ENCODE measurements around the gene ADA. TPM values are rescaled to one million over a fixed set of nuclear protein-coding genes. Genes with fewer than 3 reads are reported as not detected.
"Not testable (repeated sequence)": the region's sequence is repeated elsewhere in the genome, so short reads cannot be mapped to it uniquely, and the experiment has no call there.

Gene ADA
- polyA plus RNA-seq, 1 donor, result 7.3 TPM

DNA sequence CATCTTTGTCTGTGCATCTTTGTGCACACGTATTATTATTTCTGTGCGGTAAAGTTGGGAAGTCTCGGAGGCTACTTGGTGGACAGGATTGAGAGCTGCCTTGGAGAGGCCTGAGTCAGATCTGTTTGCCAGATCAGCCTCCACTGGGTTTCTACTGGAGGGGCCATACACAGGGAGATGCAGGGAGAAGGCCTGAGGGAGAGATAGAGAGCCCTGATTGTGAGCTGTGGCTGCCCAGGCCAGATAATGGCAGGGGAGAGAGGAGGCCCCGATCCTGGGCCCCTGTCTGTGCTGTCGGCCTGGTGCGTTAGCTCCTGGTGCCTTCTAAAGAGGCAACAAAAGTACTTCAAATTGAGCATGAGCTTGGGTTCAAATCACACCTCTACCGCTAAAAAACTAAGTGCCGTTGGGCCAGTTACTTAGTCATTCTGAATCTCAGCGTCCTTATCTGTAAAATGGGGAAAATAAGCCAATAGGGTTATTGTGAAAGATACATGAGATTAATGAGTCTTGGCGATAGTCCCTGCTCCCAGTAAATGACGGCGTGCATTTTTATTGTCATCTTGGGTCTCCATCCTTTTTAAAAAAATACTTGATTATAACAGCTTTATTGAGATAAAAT, 27.6 kb upstream of the ADA start:
- 90% methylated on average over 2 of the region's 12 CpGs for WGBS (ENCODE audit: insufficient coverage, low lambda C conversion rate)
- no peaks in the 10 kb centered on the region for H3K9me3 ChIP-seq (ENCODE audit: control insufficient read depth, low read depth, low read length)
- DNase-seq, result no peak
- H3K27ac ChIP-seq (ENCODE audit: low read length), result no peak overlapping the region
- H3K4me3 ChIP-seq (ENCODE audit: low read length), result no peak overlapping the region
- no peaks in the 10 kb centered on the region for H3K36me3 ChIP-seq (ENCODE audit: control insufficient read depth, insufficient read depth, low read length)
- peaks cover 3% of the 10 kb centered on the region for H3K4me1 ChIP-seq (ENCODE audit: control insufficient read depth, insufficient read depth, low read length)
- H3K27me3 ChIP-seq (ENCODE audit: control insufficient read depth, insufficient read depth, low read length), result no peaks in the 10 kb centered on the region

DNA sequence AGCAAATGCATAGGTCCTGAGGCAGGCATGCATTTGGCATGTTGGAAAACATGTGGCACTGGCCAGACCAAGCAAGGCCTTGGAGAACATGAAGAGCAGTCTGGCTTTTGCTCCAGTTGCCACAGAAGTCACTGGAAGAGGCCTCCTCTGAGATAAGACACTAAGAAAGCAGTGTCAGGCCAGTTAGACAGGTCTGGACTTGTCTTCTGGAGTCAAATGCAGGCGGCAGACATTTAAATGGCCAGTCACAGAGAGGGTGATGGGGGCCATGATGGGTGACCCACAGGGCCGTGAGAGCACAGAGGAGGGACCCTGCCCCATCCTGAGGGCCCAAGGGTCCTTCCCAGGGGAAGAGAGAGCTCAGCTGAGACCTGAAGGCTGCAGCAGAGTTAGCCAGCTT, 26.7 kb upstream of the ADA start:
- Histone ChIP-seq H3K36me3 (ENCODE audit: control insufficient read depth, insufficient read depth, low read length) (no peaks in the 10 kb centered on the region), H3K27ac (ENCODE audit: low read length) (no peak overlapping the region)
- WGBS (ENCODE audit: insufficient coverage, low lambda C conversion rate), result no CpG with 5 or more reads among the region's 2 CpGs

GRCh38 chr20:44672318-44672902, 20.9 kb upstream of the ADA start:
- not testable (repeated sequence) for H3K9me3 ChIP-seq (ENCODE audit: control insufficient read depth, low read depth, low read length); DNase-seq; H3K36me3 ChIP-seq (ENCODE audit: control insufficient read depth, insufficient read depth, low read length); H3K4me1 ChIP-seq (ENCODE audit: control insufficient read depth, insufficient read depth, low read length); H3K4me3 ChIP-seq (ENCODE audit: low read length); H3K27me3 ChIP-seq (ENCODE audit: control insufficient read depth, insufficient read depth, low read length); H3K27ac ChIP-seq (ENCODE audit: low read length)
- WGBS (ENCODE audit: insufficient coverage, low lambda C conversion rate), result 60% methylated on average over 2 of the region's 23 CpGs

More for the DNA sequence above, 26.7 kb upstream of the ADA start:
- Histone ChIP-seq H3K9me3 (ENCODE audit: control insufficient read depth, low read depth, low read length) (no peaks in the 10 kb centered on the region), H3K4me1 (ENCODE audit: control insufficient read depth, insufficient read depth, low read length) (no peaks in the 10 kb centered on the region), H3K4me3 (ENCODE audit: low read length) (no peak overlapping the region), H3K27me3 (ENCODE audit: control insufficient read depth, insufficient read depth, low read length) (no peaks in the 10 kb centered on the region)
- no peak for DNase-seq

- not testable (repeated sequence) for H3K9me3 ChIP-seq (ENCODE audit: control insufficient read depth, low read depth, low read length); H3K36me3 ChIP-seq (ENCODE audit: control insufficient read depth, insufficient read depth, low read length); DNase-seq; H3K27me3 ChIP-seq (ENCODE audit: control insufficient read depth, insufficient read depth, low read length); H3K4me1 ChIP-seq (ENCODE audit: control insufficient read depth, insufficient read depth, low read length); H3K27ac ChIP-seq (ENCODE audit: low read length); H3K4me3 ChIP-seq (ENCODE audit: low read length)
- 60% methylated on average over 1 of the region's 7 CpGs for WGBS (ENCODE audit: insufficient coverage, low lambda C conversion rate)
Measured at GRCh38 chr20:44671541-44671940, 20.0 kb upstream of the ADA start.

DNA sequence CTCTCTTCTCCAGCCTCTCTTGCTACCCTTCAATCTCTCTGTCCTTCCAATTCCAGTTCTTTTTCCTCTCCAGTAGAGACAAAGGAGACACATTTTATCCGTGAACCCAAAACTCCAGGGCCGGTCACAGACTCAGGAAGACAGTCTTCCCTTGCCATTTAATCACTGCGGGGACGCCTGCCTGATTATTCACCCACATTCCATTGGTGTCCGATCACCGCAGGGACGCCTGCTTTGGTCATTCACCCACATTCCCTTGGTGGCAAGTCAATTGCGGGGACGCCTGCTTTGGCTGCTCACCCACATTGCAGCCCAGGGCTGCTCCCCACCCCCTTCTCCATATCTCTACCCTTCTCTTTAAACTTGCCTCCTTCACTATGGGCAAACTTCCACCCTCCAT, 19.4 kb upstream of the ADA start:
- 85% methylated on average over 4 of the region's 9 CpGs for WGBS (ENCODE audit: insufficient coverage, low lambda C conversion rate)
- not testable (repeated sequence) for H3K27ac ChIP-seq (ENCODE audit: low read length); DNase-seq; H3K36me3 ChIP-seq (ENCODE audit: control insufficient read depth, insufficient read depth, low read length); H3K4me3 ChIP-seq (ENCODE audit: low read length); H3K4me1 ChIP-seq (ENCODE audit: control insufficient read depth, insufficient read depth, low read length); H3K9me3 ChIP-seq (ENCODE audit: control insufficient read depth, low read depth, low read length); H3K27me3 ChIP-seq (ENCODE audit: control insufficient read depth, insufficient read depth, low read length)

DNA sequence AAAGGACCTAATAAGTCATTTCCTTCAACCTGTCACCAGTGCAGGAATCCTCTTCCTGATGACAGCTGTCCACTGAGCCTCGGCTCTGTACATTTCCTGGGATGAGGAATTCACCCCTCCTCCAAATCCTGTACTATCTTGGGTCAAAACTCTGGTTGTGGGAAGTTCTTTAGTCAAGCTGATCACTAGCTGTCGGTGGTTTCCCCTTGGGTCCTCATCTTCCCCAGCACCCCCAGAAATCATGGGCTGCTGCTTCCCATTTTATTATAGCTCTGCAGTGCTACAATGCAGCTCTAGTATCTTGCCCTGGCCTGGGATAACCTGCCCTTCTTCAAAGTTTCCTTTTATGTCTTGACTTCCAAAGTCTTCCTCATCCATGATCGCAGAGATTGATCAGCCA, 14.6 kb upstream of the ADA start:
- WGBS (ENCODE audit: insufficient coverage, low lambda C conversion rate), result 100% methylated on average over 1 of the region's 3 CpGs
- Histone ChIP-seq H3K27ac (ENCODE audit: low read length) (no peak overlapping the region), H3K4me1 (ENCODE audit: control insufficient read depth, insufficient read depth, low read length) (no peaks in the 10 kb centered on the region), H3K36me3 (ENCODE audit: control insufficient read depth, insufficient read depth, low read length) (no peaks in the 10 kb centered on the region), H3K9me3 (ENCODE audit: control insufficient read depth, low read depth, low read length) (no peaks in the 10 kb centered on the region), H3K4me3 (ENCODE audit: low read length) (no peak overlapping the region), H3K27me3 (ENCODE audit: control insufficient read depth, insufficient read depth, low read length) (no peaks in the 10 kb centered on the region)
- no peak for DNase-seq

DNA sequence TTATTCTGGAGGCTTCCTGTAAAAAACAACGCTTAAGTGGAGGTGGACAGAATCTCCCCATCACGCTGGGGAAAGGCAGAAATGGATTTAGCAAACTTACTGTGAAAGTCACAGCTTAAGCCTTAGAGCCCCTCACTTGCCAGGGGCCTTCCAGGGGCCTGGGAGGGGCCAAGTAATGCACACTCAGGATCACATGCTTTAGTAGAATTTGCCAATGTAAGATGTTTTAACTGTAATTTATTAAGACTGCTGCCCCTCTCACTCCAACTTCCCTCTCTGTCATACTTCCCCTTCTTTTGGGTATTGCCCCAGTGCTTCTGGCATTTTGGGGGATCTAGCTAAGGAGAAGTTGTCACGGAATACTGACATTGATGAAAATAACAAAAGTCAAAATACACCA, 12.6 kb upstream of the ADA start:
- Histone ChIP-seq H3K27ac (ENCODE audit: low read length) (no peak overlapping the region), H3K9me3 (ENCODE audit: control insufficient read depth, low read depth, low read length) (no peaks in the 10 kb centered on the region), H3K4me1 (ENCODE audit: control insufficient read depth, insufficient read depth, low read length) (no peaks in the 10 kb centered on the region), H3K4me3 (ENCODE audit: low read length) (no peak overlapping the region), H3K27me3 (ENCODE audit: control insufficient read depth, insufficient read depth, low read length) (no peaks in the 10 kb centered on the region), H3K36me3 (ENCODE audit: control insufficient read depth, insufficient read depth, low read length) (no peaks in the 10 kb centered on the region)
- 93% methylated on average over 3 of the region's 3 CpGs for WGBS (ENCODE audit: insufficient coverage, low lambda C conversion rate)
- DNase-seq, result no peak

DNA sequence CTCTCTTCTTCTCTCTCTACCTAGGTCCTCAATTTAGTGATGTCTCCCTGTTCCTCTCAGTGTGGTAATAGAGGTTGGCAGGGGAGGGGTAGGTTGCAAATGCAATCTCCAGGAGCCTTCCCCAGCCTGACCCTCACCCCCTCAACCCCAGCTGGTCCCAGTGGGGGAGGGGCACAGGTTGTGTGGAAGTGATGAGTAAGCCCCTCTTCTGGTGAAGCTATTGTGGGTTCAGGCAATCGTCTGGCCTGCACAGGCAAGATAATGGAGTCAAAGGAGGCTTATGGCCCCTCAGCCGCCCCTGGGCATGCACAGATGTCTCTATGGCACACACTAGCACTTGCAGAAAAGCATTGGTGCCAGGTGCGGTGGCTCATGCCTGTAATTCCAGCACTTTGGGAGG, 10.8 kb upstream of the ADA start:
- Histone ChIP-seq H3K27me3 (ENCODE audit: control insufficient read depth, insufficient read depth, low read length) (no peaks in the 10 kb centered on the region), H3K9me3 (ENCODE audit: control insufficient read depth, low read depth, low read length) (no peaks in the 10 kb centered on the region), H3K36me3 (ENCODE audit: control insufficient read depth, insufficient read depth, low read length) (no peaks in the 10 kb centered on the region), H3K4me1 (ENCODE audit: control insufficient read depth, insufficient read depth, low read length) (no peaks in the 10 kb centered on the region), H3K27ac (ENCODE audit: low read length) (no peak overlapping the region), H3K4me3 (ENCODE audit: low read length) (no peak overlapping the region)
- no peak for DNase-seq
- no CpG with 5 or more reads among the region's 3 CpGs for WGBS (ENCODE audit: insufficient coverage, low lambda C conversion rate)

DNA sequence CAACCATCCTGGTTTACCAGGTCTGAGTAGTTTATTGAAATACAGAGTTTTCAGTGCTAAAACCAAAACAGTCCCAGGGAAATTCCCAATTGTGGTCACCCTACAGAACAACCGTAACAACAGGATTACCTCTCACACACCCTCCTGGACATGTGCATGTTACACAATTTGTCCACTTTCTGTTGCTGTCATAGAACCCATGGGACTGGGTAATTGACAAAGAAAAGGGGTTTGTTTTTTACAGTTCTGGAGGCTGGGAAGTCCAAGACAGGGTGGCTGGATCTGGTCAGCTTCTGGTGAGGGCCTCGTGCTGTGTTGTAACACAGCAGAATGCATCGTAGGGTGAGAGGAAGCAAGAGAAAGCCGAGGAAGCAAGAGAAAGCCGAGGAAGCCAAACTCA, 9.1 kb upstream of the ADA start:
- Histone ChIP-seq H3K27me3 (ENCODE audit: control insufficient read depth, insufficient read depth, low read length) (no peaks in the 10 kb centered on the region), H3K4me1 (ENCODE audit: control insufficient read depth, insufficient read depth, low read length) (no peaks in the 10 kb centered on the region), H3K36me3 (ENCODE audit: control insufficient read depth, insufficient read depth, low read length) (no peaks in the 10 kb centered on the region), H3K27ac (ENCODE audit: low read length) (no peak overlapping the region), H3K9me3 (ENCODE audit: control insufficient read depth, low read depth, low read length) (no peaks in the 10 kb centered on the region), H3K4me3 (ENCODE audit: low read length) (no peak overlapping the region)
- DNase-seq, result no peak
- WGBS (ENCODE audit: insufficient coverage, low lambda C conversion rate), result no CpG with 5 or more reads among the region's 5 CpGs

- H3K4me1 ChIP-seq (ENCODE audit: control insufficient read depth, insufficient read depth, low read length), result no peaks in the 10 kb centered on the region
- no peak overlapping the region for H3K4me3 ChIP-seq (ENCODE audit: low read length)
- H3K27me3 ChIP-seq (ENCODE audit: control insufficient read depth, insufficient read depth, low read length), result peaks cover 2% of the 10 kb centered on the region
- H3K27ac ChIP-seq (ENCODE audit: low read length), result no peak overlapping the region
- DNase-seq, result no peak
- no peaks in the 10 kb centered on the region for H3K36me3 ChIP-seq (ENCODE audit: control insufficient read depth, insufficient read depth, low read length)
- H3K9me3 ChIP-seq (ENCODE audit: control insufficient read depth, low read depth, low read length), result no peaks in the 10 kb centered on the region
- no CpG with 5 or more reads among the region's 2 CpGs for WGBS (ENCODE audit: insufficient coverage, low lambda C conversion rate)
Measured at GRCh38 chr20:44659931-44660330, 8.4 kb upstream of the ADA start.

DNA sequence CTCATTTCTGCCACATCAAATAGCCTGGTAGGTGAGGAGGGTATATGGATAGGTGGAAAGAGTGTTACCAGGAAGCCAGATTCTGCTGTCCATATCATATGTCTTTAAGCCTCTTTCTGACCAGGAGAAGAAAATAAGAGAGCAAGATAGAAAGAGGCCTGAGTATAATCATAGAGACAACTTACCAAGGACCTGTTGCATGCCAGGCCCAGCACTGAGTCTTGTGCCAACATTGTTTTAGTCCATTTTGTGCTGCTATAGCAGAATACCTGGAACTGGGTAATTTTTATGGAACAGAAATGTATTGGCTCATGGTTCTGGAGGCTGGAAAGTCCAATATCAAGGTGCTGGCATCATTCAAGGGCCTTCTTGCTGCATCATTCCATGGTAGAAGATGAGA, 7.3 kb upstream of the ADA start:
- Histone ChIP-seq H3K27ac (ENCODE audit: low read length) (no peak overlapping the region), H3K4me3 (ENCODE audit: low read length) (no peak overlapping the region), H3K27me3 (ENCODE audit: control insufficient read depth, insufficient read depth, low read length) (peaks cover 7% of the 10 kb centered on the region), H3K4me1 (ENCODE audit: control insufficient read depth, insufficient read depth, low read length) (no peaks in the 10 kb centered on the region), H3K36me3 (ENCODE audit: control insufficient read depth, insufficient read depth, low read length) (no peaks in the 10 kb centered on the region), H3K9me3 (ENCODE audit: control insufficient read depth, low read depth, low read length) (no peaks in the 10 kb centered on the region)
- no peak for DNase-seq
